PFSK-1 (cell line): ENCODE measurements around the gene DPYD.

Experiments used
- FOXP2 ChIP-seq: optimal IDR thresholded peaks from 2 replicates; pipeline ENCODE3; 2011; ENCODE audit warnings: borderline replicate concordance, control low read depth, inconsistent platforms; ENCODE audit not compliant: insufficient read depth; ENCODE audit errors: extremely low read length, extremely low read depth
- POLR2AphosphoS5 ChIP-seq: IDR thresholded peaks from 2 replicates; pipeline ENCODE4 v1.6.1; 2012; ENCODE audit warnings: low read depth, mild to moderate bottlenecking, control low read depth, low read length, moderate library complexity
- REST ChIP-seq, 2 experiments: IDR thresholded peaks; 2 replicates each; pipeline versions ENCODE4 v1.6.1 to v1.8.0; 2011 to 2012; ENCODE audit warnings: low read depth in 2 of 2, low read length in 2 of 2, control low read depth in 1 of 2, inconsistent platforms in 1 of 2, mild to moderate bottlenecking in 1 of 2, moderate library complexity in 1 of 2; ENCODE audit not compliant: insufficient read depth in 1 of 2
- SIN3A ChIP-seq: IDR thresholded peaks from 2 replicates; pipeline ENCODE4 v1.6.1; 2012; ENCODE audit warnings: mild to moderate bottlenecking, low read length, moderate library complexity, borderline replicate concordance; ENCODE audit not compliant: insufficient read depth
- TAF1 ChIP-seq: IDR thresholded peaks from 2 replicates; pipeline ENCODE4 v1.6.1; 2012; ENCODE audit warnings: low read length, control low read depth, borderline replicate concordance; ENCODE audit not compliant: insufficient read depth

- no peak for TF ChIP-seq POLR2AphosphoS5
- TF ChIP-seq REST (IDR thresholded peaks at IDR 0.05; ENCODE audit: insufficient read depth in 1 of 2, low read depth in 2 of 2, low read length in 2 of 2) = no peak
- no peak for TF ChIP-seq FOXP2
- TF ChIP-seq SIN3A = no peak
- no peak for TF ChIP-seq TAF1
These were observed 708.2 kb downstream of the DPYD start for GRCh38 chr1:97212671-97213070.
